ENCODE results near the gene CPEB4. TPM values are rescaled to one million over a fixed set of nuclear protein-coding genes. Genes with fewer than 3 reads are reported as not detected.

CPEB4 gene
- total and polyA plus RNA-seq, 7 donors = 6.0 to 66.2 (median 27.8) TPM

DNA sequence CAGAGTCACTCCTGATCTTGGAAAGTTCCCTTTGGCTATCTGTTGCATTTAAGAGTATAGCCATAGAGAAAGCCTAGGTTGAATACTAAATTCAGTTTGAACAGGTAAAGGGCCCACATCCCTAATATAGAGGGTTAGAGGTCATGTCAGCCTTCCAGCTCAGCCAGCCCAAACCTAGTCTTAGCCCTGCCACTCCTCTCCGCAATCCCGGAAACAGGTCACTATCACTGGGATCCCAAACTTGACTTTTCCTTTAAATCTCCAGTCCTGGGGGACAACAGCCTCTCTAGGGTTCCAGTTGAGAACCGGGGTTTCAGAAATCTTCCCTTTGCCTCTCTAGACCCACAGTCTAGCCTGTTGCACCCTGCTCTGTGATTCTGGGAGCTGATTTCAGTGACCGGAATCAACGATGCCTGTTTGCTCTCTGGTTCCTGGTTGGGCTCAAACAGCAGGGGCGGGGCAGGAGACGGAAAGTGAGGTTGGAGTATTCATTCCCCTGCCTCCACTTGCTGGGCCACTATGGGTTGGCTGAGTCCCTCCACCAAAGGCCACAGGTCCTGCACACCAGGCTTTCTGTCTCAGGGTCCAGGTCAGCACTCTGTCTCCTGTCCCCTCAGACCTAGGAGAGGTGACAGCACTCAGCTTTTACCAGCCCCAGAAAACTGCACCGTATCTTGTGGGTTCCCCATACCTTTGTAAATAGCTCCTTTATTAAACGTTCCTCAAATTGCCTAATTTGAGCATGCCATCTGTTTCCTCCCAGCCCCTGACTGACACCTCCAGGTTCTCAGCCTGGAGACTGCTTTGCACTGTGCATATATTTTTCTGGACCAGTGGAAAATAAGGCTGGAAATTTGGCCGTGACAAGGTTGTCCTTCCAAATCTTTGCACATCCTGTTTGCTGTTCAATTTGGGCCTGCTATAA is 23.8 kb upstream of the CPEB4 start:
- H3K4me1 ChIP-seq = no peaks in the 10 kb centered on the region
- no peak for DNase-seq
- TF ChIP-seq POLR2A (IDR thresholded peaks at IDR 0.05) = no peak
- no peak overlapping the region for H3K27ac ChIP-seq
- H3K27me3 ChIP-seq = no peaks in the 10 kb centered on the region
- 30 to 54% methylated on average over 10 of the region's 10 CpGs for WGBS, 2 donors
- no peaks in the 10 kb centered on the region for H3K9me3 ChIP-seq
- intact Hi-C loops (cut with DNase I) = no loop called here
- no peak overlapping the region for H3K4me3 ChIP-seq
- no peaks in the 10 kb centered on the region for H3K36me3 ChIP-seq

DNA sequence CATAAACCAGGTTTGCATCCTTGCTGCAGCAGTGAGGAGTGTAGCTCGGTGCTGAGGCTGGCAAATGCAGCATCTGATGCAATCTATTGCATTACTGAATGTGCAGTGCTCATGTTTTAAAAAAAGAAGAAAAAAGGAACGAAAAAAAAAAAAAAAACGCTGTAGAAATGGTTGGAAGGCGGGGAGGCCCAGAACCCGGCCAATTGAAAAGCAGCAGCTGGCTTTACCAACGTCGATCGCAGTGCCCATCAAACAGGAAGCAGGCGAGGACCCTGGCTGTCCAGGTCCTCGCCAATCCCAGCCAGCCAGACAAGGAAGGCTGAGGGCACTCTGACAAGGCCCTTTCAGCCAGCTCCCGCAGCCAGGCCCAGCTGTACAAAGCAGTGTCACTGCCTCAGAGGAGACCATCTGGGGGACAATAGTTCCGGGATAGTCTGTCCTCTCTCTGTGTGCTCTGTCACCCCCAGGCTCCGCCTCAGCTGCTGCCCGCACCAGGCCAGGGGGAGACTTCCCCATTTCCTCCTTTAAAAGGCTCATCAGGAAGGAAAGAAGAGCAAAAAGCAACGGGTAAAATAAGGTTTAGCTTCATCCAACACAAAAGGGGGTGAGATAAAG is 21.8 kb upstream of the CPEB4 start:
- peak; percentile 71 for DNase-seq
- Histone ChIP-seq H3K4me3 (no peak overlapping the region), H3K36me3 (no peaks in the 10 kb centered on the region), H3K27ac (peak overlapping the region in 3 of 4 donors; percentile 9 to 57 (median 37)), H3K4me1 (no peaks in the 10 kb centered on the region), H3K9me3 (no peaks in the 10 kb centered on the region), H3K27me3 (no peaks in the 10 kb centered on the region)
- 75 to 87% methylated on average over 15 of the region's 15 CpGs for WGBS, 2 donors
- TF ChIP-seq POLR2A (IDR thresholded peaks at IDR 0.05) (no peak), CTCF (IDR thresholded peaks at IDR 0.05) (no peak), EP300 (IDR thresholded peaks at IDR 0.05) (no peak)
- intact Hi-C loops (cut with DNase I) = no loop called here

DNA sequence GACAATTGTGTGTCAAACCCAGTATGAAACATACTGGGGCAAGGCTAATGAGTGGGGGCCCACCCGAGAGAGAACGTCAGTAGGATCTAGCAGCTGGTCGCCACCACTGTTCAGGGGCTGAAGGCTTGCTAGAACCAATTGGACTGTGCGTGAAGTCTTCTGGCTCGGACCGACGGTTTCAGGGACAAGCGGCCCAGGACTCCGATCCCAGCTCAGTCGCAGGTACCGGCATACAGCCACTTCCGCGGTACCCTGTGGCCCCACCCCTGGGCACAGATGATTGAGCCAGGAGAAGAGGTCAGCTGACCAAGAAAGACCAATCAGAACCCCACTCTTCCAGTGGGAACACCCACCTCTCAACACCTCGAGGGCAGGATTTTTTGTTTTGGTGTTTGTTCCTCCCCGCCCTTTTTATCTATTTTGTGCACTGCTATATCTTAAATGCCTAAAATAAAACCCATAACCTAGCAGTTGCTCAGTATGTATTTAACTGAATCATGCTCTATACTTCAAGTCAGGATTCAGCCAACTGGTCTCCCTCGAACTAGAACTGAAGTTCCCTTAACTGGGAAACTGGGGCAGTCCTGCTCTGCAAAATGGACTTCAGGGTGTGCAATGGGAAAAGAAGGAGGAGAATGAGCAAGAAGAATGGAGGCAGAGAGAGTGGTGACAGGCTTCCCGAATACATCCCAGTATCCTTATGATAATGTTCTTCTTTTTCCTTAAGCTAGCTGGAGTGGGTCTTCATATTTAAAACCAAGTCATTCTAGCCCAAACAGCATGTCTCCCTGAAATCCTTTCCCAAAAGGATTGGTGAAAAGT is 21.1 kb upstream of the CPEB4 start:
- Histone ChIP-seq H3K9me3 (no peaks in the 10 kb centered on the region), H3K4me1 (no peaks in the 10 kb centered on the region), H3K36me3 (no peaks in the 10 kb centered on the region), H3K4me3 (no peak overlapping the region), H3K27me3 (no peaks in the 10 kb centered on the region), H3K27ac (peak overlapping the region in 2 of 4 donors; percentile 9 to 57)
- intact Hi-C loops (cut with DNase I) = no loop called here
- TF ChIP-seq EP300 (IDR thresholded peaks at IDR 0.05) (no peak), CTCF (IDR thresholded peaks at IDR 0.05) (no peak), POLR2A (IDR thresholded peaks at IDR 0.05) (no peak), POLR2AphosphoS5 (IDR thresholded peaks at IDR 0.05) (no peak)
- 96 to 97% methylated on average over 17 of the region's 17 CpGs for WGBS, 2 donors
- DNase-seq = no peak

- H3K9me3 ChIP-seq = no peaks in the 10 kb centered on the region
- H3K4me1 ChIP-seq = no peaks in the 10 kb centered on the region
- intact Hi-C loops (cut with DNase I) = no loop called here
- H3K27ac ChIP-seq = no peak overlapping the region
- no peaks in the 10 kb centered on the region for H3K36me3 ChIP-seq
- H3K4me3 ChIP-seq = no peak overlapping the region
- 29 to 60% methylated on average over 7 of the region's 7 CpGs for WGBS, 2 donors
- TF ChIP-seq POLR2A (IDR thresholded peaks at IDR 0.05) (no peak), POLR2AphosphoS5 (IDR thresholded peaks at IDR 0.05) (no peak), CTCF (IDR thresholded peaks at IDR 0.05) (no peak), EP300 (IDR thresholded peaks at IDR 0.05) (no peak)
- H3K27me3 ChIP-seq = no peaks in the 10 kb centered on the region
- no peak for DNase-seq
These were observed 19.9 kb upstream of the CPEB4 start for GRCh38 chr5:173868096-173868880.
